Subcutaneous abdominal adipose tissue (tissue), 5 donors: ENCODE data around the gene CACNG3.

Source experiments
- H3K27ac ChIP-seq: one replicate; pipeline ENCODE4 v1.7.0; 2013; ENCODE audit warnings: low read depth, mild to moderate bottlenecking, inconsistent platforms, low read length, moderate library complexity
- H3K27me3 ChIP-seq, 5 donors: one replicate each; pipeline ENCODE4 v1.7.0; 2013; ENCODE audit warnings: low read length in 5 of 5, inconsistent platforms in 1 of 5; ENCODE audit not compliant: control insufficient read depth in 5 of 5, insufficient read depth in 4 of 5
- H3K36me3 ChIP-seq, 5 donors: one replicate each; pipeline ENCODE4 v1.7.0; 2013; ENCODE audit warnings: low read length in 5 of 5; ENCODE audit not compliant: control insufficient read depth in 5 of 5, insufficient read depth in 5 of 5
- H3K4me1 ChIP-seq, 5 donors: one replicate each; pipeline ENCODE4 v1.7.0; 2013; ENCODE audit warnings: low read length in 5 of 5, mild to moderate bottlenecking in 3 of 5, moderate library complexity in 1 of 5; ENCODE audit not compliant: control insufficient read depth in 5 of 5, insufficient read depth in 5 of 5
- H3K4me3 ChIP-seq, 5 donors: one replicate each; pipeline ENCODE4 v1.7.0; 2013; ENCODE audit warnings: low read length in 5 of 5, low read depth in 1 of 5
- H3K9ac ChIP-seq, 5 donors: one replicate each; pipeline ENCODE4 v1.7.0; 2013; ENCODE audit warnings: low read length in 5 of 5, mild to moderate bottlenecking in 4 of 5, moderate library complexity in 3 of 5
- H3K9me3 ChIP-seq, 5 donors: one replicate each; pipeline ENCODE4 v1.7.0; 2013; ENCODE audit warnings: low read length in 5 of 5; ENCODE audit not compliant: control insufficient read depth in 5 of 5
- donor health status: healthy.
- donor health status: healthy.
- donor health status: healthy.
- donor health status: healthy.
- donor health status: healthy.

The CACNG3 gene

GRCh38 chr16:24346734-24347133 lies 90.6 kb downstream of the CACNG3 start:
- Histone ChIP-seq H3K27me3 (peaks cover 0 to 3% (median 0%) of the 10 kb centered on the region in 5 donors), H3K36me3 (no peaks in the 10 kb centered on the region), H3K9me3 (no peaks in the 10 kb centered on the region), H3K4me1 (no peaks in the 10 kb centered on the region), H3K9ac (no peak overlapping the region), H3K4me3 (no peak overlapping the region), H3K27ac (no peak overlapping the region)

GRCh38 chr16:24347556-24347955 lies 91.4 kb downstream of the CACNG3 start:
- H3K27ac ChIP-seq = no peak overlapping the region
- H3K36me3 ChIP-seq = no peaks in the 10 kb centered on the region
- no peak overlapping the region for H3K9ac ChIP-seq
- H3K4me1 ChIP-seq = no peaks in the 10 kb centered on the region
- H3K27me3 ChIP-seq = peaks cover 0 to 3% (median 0%) of the 10 kb centered on the region in 5 donors
- no peak overlapping the region for H3K4me3 ChIP-seq
- H3K9me3 ChIP-seq = no peaks in the 10 kb centered on the region

GRCh38 chr16:24348545-24349290 lies 92.6 kb downstream of the CACNG3 start:
- no peaks in the 10 kb centered on the region for H3K4me1 ChIP-seq
- no peaks in the 10 kb centered on the region for H3K9me3 ChIP-seq
- no peak overlapping the region for H3K4me3 ChIP-seq
- H3K27ac ChIP-seq = no peak overlapping the region
- H3K9ac ChIP-seq = no peak overlapping the region
- H3K27me3 ChIP-seq = peaks cover 0 to 3% (median 0%) of the 10 kb centered on the region in 5 donors
- no peaks in the 10 kb centered on the region for H3K36me3 ChIP-seq

DNA sequence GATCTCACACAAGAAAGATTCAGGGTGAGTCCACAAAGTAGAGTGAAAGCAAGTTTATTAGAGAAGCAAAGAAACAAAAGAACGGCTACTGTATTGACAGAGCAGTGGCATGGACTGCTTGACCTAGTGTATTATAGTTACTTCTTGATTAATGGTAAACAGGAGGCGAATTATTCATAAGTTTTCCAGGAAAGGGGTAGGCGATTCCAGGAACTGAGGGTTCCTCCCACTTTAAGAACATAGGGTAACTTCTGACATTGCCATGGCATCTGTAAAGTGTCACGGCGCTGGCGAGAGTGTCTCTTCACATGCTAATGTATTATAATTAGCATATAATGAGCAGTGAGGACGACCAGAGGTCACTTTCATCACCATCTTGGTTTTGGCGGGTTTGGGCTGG lies 93.2 kb downstream of the CACNG3 start:
- Histone ChIP-seq H3K9me3 (no peaks in the 10 kb centered on the region), H3K9ac (no peak overlapping the region), H3K36me3 (no peaks in the 10 kb centered on the region), H3K27me3 (peaks cover 0 to 3% (median 0%) of the 10 kb centered on the region in 5 donors), H3K27ac (no peak overlapping the region), H3K4me1 (no peaks in the 10 kb centered on the region), H3K4me3 (no peak overlapping the region)

DNA sequence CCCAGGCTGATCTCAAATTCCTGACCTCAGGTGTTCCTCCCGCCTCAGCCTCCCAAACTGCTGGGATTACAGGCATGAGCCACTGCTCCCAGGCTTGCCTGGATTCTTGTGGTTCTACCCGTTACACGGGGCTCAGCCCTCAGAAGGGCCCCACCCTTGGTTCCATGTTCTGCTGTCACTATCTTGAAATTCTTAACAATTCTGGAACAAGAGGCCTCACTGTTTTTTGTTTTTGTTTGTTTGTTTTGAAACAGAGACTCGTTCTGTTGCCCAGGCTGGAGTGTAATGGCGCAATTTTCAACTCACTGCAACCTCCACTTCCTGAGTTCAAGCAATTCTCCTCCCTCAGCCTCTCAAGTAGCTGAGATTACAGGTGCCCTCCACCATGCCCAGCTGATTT lies 96.6 kb downstream of the CACNG3 start:
- Histone ChIP-seq H3K9ac (no peak overlapping the region), H3K36me3 (no peaks in the 10 kb centered on the region), H3K27ac (no peak overlapping the region), H3K27me3 (peaks cover 0 to 2% (median 0%) of the 10 kb centered on the region in 5 donors), H3K4me3 (no peak overlapping the region), H3K4me1 (no peaks in the 10 kb centered on the region), H3K9me3 (no peaks in the 10 kb centered on the region)

- H3K27ac ChIP-seq = no peak overlapping the region
- no peaks in the 10 kb centered on the region for H3K9me3 ChIP-seq
- peaks cover 0 to 2% (median 0%) of the 10 kb centered on the region in 5 donors for H3K27me3 ChIP-seq
- H3K36me3 ChIP-seq = no peaks in the 10 kb centered on the region
- no peak overlapping the region for H3K4me3 ChIP-seq
- no peaks in the 10 kb centered on the region for H3K4me1 ChIP-seq
- H3K9ac ChIP-seq = no peak overlapping the region
Observed at GRCh38 chr16:24353622-24354021, 97.5 kb downstream of the CACNG3 start.

DNA sequence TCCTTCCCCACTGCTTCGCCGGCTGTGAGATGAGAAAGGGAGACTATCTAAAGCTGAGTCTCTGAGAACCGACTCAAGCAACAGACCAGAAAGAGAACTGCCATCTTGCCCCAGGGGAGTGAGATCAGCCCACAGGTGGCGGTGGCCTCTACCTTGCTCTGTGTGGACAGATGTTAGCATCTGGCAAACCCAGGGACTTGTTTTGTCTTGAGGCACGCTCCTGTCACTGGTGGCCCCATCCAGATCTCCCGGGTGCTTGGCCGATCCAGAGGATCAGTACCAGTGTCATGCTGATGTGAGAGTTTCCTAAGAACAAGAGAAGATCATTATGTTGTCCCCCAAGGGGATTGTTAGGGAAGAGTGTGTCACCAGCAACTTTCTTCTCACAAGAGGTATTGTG lies 101.4 kb downstream of the CACNG3 start:
- Histone ChIP-seq H3K4me3 (no peak overlapping the region), H3K9me3 (no peaks in the 10 kb centered on the region), H3K4me1 (no peaks in the 10 kb centered on the region), H3K36me3 (no peaks in the 10 kb centered on the region), H3K9ac (no peak overlapping the region), H3K27me3 (peaks cover 0 to 2% (median 0%) of the 10 kb centered on the region in 5 donors), H3K27ac (no peak overlapping the region)

GRCh38 chr16:24358117-24358516 lies 102.0 kb downstream of the CACNG3 start:
- Histone ChIP-seq H3K4me1 (no peaks in the 10 kb centered on the region), H3K9me3 (no peaks in the 10 kb centered on the region), H3K27me3 (peaks cover 0 to 2% (median 0%) of the 10 kb centered on the region in 5 donors), H3K4me3 (no peak overlapping the region), H3K36me3 (no peaks in the 10 kb centered on the region), H3K27ac (no peak overlapping the region), H3K9ac (no peak overlapping the region)

- Histone ChIP-seq H3K4me1 (no peaks in the 10 kb centered on the region), H3K4me3 (no peak overlapping the region), H3K27me3 (peaks cover 0 to 2% (median 0%) of the 10 kb centered on the region in 5 donors), H3K36me3 (no peaks in the 10 kb centered on the region), H3K9me3 (no peaks in the 10 kb centered on the region), H3K9ac (no peak overlapping the region), H3K27ac (no peak overlapping the region)
Observed at GRCh38 chr16:24359490-24359889, 103.4 kb downstream of the CACNG3 start.

DNA sequence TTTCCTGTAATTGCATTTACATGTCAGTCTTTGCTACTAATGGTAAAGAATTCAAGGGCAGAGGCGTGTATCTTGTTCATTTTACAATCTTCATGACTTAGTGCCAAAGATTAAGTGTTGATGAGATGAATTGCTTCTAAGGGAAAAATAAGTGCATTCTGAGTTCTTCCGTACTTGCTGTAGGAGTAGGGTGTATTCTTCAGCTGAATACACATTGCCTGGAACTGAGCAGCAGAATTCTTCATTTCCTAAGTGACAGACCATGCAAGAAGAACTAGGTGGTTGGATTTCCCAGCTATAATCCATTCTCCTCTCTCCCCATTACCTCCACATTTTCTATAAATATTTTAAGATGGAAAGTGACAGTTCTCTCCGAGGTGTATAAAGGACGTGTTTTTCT lies 104.8 kb downstream of the CACNG3 start:
- H3K36me3 ChIP-seq = no peaks in the 10 kb centered on the region
- no peak overlapping the region for H3K27ac ChIP-seq
- H3K4me1 ChIP-seq = no peaks in the 10 kb centered on the region
- no peak overlapping the region for H3K9ac ChIP-seq
- no peak overlapping the region for H3K4me3 ChIP-seq
- H3K27me3 ChIP-seq = no peaks in the 10 kb centered on the region
- H3K9me3 ChIP-seq = no peaks in the 10 kb centered on the region
